AG09319 (cell line): ENCODE results near the gene ARMC9.

Experiments
- DNase-seq: peaks from one replicate; pipeline ENCODE4 v3.0.0-alpha.2; 2010; ENCODE audit warnings: low read depth; ENCODE audit errors: extremely low read depth
- TF ChIP-seq, protein P1 (sequence below): IDR thresholded peaks from 2 replicates; pipeline ENCODE4 v1.5.1; 2011; ENCODE audit warnings: low read depth, mild to moderate bottlenecking, inconsistent platforms, low read length, moderate library complexity

ARMC9 gene

DNA sequence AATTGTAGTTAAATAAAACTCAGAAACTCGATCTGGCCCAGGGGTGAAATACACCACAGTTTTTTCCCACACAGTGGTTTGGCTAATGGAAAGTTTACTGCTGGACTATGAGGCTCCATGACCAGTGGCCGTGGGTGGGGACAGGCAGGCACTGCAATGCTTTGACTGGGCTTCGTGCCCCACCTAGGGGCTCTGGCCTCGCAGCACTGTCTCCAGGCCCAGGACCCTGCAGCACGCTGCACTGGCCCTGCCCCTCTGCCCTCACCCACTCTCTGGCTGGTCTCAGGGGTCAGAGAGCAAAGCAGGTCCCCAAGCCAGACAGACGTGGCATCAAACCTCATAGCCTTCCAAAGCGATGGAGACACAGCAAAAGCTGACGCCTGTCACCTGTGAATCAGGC lies 183.7 kb downstream of the ARMC9 start:
- TF ChIP-seq, protein P1, sequence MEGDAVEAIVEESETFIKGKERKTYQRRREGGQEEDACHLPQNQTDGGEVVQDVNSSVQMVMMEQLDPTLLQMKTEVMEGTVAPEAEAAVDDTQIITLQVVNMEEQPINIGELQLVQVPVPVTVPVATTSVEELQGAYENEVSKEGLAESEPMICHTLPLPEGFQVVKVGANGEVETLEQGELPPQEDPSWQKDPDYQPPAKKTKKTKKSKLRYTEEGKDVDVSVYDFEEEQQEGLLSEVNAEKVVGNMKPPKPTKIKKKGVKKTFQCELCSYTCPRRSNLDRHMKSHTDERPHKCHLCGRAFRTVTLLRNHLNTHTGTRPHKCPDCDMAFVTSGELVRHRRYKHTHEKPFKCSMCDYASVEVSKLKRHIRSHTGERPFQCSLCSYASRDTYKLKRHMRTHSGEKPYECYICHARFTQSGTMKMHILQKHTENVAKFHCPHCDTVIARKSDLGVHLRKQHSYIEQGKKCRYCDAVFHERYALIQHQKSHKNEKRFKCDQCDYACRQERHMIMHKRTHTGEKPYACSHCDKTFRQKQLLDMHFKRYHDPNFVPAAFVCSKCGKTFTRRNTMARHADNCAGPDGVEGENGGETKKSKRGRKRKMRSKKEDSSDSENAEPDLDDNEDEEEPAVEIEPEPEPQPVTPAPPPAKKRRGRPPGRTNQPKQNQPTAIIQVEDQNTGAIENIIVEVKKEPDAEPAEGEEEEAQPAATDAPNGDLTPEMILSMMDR: no peak
- no peak for DNase-seq

DNA sequence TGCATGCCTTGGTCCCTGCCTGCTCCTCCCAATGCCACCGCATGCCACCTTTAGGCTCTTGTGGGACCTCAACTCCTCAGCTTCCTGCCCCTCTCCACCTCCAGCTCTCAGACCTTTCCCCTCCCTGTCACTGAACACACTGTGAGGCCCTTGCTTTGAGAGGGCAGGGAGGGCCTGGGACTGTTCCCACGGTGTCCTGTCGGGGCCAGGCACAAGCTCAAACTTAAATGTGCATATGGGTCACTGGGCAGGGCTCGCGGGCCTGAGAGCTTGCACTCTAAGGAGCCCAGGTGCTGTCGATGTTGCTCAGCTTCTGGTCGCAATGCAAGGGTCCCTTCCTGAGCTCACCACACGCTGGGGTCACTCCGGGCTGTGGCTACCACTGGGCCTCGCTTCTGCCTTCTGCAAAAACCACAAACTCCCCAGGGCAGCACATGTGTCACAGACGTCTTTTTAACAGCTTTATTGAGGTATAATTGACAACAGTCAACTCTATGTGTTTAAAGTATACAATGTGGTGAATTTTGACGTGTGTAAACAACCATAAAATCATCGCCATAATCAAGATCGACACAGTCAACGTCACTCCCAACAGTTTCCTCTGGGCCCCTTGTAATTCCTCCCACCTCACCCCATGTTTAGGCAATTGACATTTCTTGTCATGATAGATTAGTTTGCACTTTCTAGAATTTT lies 185.1 kb downstream of the ARMC9 start:
- TF ChIP-seq, protein P1: no peak
- no peak for DNase-seq

DNA sequence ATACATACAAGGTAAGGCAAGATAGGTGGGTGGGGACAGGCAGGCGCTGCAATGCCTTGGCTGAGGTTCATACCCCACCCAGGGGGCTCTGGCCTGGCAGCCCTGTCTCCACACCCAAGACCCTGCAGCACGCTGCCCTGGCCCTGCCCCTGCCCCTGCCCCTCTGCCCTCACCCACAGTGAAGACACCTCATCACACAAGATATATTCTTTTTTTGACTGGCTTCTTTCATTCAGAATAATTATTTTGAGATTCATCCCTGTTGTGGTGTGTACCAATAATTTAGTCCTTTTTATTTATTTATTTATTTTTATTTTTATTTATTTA lies 185.6 kb downstream of the ARMC9 start:
- no peak for DNase-seq

DNA sequence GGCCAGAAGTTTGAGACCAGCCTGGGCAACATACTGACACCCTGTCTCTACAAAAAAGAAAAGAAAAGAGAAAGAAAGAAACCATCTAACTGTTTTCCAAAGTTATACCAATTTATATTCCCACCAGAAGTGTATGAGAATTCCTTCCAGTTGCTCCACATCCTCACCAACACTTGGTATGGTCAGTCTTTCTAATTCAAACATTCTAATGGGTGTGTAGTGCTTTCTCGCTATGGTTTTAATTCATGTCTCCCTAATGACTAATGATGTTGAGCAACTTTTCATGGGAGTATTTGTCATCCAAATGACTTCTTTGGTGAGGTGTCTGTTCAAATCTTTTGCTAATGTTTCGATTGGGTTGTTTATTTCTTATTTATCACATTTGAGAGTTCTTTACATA lies 186.5 kb downstream of the ARMC9 start:
- DNase-seq: no peak
- TF ChIP-seq, protein P1: no peak

More for the DNA sequence above, 185.6 kb downstream of the ARMC9 start:
- TF ChIP-seq, protein P1: no peak

DNA sequence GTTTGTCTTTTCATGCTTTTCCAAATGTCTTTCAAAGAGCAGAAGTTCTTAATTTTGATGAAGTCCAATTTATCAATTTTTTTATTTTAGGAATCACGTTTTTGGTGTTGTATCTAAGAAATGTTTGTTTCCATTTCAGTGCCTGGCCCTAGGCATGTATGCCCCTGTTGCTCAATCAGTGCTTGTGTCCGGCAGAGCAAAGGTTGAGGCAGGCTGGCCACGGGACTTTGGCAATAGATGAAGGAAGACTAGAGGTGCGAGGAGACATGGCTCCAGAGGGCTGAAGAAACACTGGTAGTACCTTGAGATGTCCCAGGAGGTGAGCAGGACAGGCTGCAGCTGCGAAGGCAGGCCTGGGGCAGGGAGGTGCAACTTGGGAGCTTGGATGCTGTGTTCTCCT lies 187.0 kb downstream of the ARMC9 start:
- TF ChIP-seq, protein P1: no peak
- no peak for DNase-seq

DNA sequence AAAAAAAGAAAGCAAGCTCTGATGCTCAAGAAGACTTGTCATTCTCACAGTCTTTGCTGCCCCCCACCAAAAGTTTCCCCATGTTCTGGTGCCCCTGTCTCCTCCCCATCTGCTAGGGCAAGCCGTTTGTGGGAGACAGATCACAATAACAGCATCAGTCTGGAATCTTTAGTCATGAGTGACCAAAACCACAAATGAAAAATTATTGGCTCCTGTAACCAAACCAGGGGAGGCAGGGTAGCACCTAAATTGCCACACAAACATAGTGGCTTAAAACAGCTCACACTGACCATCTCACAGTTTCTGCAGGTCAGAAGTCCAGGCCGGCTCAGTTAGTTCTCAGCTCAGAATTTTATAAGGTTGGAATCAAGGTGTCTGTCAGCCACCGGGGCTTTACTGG lies 188.0 kb downstream of the ARMC9 start:
- DNase-seq: no peak
- TF ChIP-seq, protein P1: no peak

DNA sequence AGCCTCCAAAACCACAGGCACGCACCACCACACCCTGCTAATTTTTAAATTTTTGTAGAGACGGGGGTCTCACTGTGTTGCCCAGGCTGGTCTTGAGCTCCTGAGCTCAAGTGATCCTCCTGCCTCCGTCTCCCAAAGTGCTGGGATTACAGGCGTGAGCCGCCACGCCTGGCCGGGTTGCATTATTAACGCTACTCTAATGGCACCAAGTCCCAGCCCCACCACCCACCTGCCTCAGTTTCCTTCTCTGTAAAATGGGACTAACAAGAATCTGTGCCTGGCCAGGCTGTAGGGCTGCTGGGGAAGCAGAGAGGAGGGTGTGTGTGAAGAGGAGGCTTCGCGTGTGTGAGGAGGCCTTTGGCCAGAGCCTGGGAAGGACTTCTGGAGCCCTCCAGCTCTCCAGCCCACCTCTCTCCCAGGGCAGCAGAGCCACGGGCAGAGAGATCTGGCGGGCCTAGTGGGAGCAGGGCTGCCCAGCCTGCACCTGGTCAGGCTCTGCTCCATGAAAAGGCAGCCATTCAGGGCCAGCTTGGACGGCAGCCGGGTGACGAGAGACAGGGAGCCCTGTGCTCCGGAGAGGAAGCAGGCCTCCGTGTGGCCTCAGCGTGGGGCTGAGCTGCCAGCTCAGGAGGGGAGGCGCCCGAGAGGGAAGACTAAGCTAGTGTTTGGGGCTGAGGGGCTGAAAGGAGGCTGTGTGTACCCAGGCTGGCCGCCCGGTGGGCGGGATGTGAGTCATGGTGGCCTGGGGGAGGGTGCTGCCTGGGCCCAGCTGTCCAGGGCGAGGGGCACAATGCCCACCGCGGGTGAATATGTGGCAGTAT lies 189.7 kb downstream of the ARMC9 start:
- no peak for DNase-seq
- TF ChIP-seq, protein P1: no peak
